Measurements from ENCODE around the gene PIK3CD.

Gene PIK3CD

DNA sequence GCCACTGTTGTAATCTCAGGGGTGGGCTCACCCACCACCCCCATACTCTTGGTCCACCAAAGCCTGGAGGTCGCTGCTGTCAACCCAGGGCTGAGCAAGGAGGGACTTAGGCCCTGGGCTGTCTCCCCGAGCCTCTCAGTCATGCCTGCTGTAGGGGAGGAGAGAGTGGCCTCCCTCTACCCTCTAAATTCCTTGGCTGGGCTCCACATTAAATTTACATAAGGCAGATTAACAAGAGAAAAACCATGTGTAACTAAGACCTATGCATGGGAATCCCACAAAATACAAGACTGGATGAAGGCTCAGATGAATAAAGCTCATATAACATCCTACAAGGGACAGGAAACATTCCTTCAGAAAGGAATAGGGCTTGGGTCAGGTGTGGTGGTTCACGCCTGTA lies 1.8 kb upstream of the PIK3CD start:
- H3K4me3 ChIP-seq (ENCODE audit: low read depth, low read length) = no peak overlapping the region
- DNase-seq (ENCODE audit: low read depth) = peak; percentile 8

DNA sequence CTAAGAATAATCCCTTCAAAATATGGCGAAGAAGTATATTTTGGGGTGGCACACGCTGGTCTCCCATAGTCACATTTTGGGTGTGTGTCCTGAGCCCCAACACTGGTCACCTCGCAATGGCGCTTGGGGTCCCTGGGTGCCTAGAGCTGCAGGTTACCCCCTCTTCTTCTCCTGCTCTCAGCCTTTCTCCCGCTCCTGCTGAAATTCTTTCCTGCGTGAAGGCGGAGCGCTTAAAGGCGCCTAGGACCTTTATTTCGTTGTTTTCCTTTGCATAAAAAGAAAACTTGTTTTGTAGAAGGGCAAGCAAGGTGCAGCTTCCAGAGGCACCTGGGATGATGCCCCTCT lies 339 bp upstream of the PIK3CD start:
- DNase-seq (ENCODE audit: low read depth) = no peak
- TF ChIP-seq, protein P1, sequence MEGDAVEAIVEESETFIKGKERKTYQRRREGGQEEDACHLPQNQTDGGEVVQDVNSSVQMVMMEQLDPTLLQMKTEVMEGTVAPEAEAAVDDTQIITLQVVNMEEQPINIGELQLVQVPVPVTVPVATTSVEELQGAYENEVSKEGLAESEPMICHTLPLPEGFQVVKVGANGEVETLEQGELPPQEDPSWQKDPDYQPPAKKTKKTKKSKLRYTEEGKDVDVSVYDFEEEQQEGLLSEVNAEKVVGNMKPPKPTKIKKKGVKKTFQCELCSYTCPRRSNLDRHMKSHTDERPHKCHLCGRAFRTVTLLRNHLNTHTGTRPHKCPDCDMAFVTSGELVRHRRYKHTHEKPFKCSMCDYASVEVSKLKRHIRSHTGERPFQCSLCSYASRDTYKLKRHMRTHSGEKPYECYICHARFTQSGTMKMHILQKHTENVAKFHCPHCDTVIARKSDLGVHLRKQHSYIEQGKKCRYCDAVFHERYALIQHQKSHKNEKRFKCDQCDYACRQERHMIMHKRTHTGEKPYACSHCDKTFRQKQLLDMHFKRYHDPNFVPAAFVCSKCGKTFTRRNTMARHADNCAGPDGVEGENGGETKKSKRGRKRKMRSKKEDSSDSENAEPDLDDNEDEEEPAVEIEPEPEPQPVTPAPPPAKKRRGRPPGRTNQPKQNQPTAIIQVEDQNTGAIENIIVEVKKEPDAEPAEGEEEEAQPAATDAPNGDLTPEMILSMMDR (IDR thresholded peaks at IDR 0.05; ENCODE audit: control insufficient read depth, extremely low read depth, insufficient read depth) = no peak
- no peak overlapping the region for H3K4me3 ChIP-seq (ENCODE audit: low read depth, low read length)

More for the DNA sequence above, 1.8 kb upstream of the PIK3CD start:
- TF ChIP-seq, protein P1 (IDR thresholded peaks at IDR 0.05; ENCODE audit: control insufficient read depth, extremely low read depth, insufficient read depth) = no peak

DNA sequence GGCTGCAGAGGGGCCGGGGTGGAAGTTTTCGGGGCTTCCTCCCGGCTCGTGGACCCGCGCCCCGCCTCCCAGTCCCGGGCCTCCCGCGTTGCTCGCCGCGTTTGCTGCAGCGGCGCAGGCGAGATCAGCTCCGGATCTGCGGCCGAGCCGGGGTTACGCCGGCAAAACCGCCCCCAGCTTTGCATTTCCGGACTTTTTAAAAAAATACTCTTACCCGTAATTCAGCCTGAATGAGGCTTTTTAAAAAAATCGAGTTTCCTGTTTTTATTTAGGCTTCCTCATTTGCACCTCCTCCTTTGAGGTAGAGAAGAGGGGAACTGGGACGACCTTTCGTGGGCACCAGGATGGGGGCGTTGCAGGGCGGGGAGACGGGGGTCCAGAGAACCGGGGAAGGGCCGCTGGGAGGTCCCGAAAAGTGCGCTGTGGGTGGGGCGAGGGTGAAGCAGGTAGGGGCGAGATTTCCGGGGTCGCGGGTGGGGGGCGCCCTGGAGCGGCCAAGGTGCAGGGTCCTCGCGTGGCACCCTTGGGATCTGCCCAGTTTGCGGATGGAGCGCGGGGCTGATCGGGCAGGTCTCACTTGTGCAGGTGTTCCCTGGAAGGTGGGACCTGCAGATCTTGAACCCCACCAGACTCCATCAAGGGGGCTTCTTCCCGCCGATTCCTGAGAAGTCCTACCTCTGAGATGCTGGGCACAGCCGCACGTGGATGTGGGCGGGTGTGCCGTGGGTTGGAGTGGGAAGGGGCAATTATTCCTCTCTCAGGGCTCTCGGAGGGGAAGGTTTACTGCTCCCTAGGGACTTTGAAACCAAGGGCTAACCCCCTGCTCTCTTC lies 1.1 kb downstream of the PIK3CD start:
- DNase-seq (ENCODE audit: low read depth) = no peak
- TF ChIP-seq, protein P1 (IDR thresholded peaks at IDR 0.05; ENCODE audit: control insufficient read depth, extremely low read depth, insufficient read depth) = no peak
- no peak overlapping the region for H3K4me3 ChIP-seq (ENCODE audit: low read depth, low read length)

DNA sequence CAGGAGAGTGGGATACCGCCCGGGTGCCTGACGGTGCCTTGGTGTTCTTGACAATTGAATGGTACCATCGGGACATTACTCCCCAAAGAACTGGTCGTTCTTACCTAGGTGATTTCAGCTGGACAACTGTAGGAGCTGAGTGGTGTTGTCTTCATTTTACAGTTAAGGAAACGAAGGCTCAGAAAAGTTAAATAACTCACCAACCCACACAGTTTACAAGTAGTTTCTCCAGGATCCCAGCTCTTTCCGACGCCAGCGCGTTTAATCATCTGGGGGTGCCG lies 1.6 kb downstream of the PIK3CD start:
- DNase-seq (ENCODE audit: low read depth) = no peak
- TF ChIP-seq, protein P1 (IDR thresholded peaks at IDR 0.05; ENCODE audit: control insufficient read depth, extremely low read depth, insufficient read depth) = no peak
- no peak overlapping the region for H3K4me3 ChIP-seq (ENCODE audit: low read depth, low read length)

DNA sequence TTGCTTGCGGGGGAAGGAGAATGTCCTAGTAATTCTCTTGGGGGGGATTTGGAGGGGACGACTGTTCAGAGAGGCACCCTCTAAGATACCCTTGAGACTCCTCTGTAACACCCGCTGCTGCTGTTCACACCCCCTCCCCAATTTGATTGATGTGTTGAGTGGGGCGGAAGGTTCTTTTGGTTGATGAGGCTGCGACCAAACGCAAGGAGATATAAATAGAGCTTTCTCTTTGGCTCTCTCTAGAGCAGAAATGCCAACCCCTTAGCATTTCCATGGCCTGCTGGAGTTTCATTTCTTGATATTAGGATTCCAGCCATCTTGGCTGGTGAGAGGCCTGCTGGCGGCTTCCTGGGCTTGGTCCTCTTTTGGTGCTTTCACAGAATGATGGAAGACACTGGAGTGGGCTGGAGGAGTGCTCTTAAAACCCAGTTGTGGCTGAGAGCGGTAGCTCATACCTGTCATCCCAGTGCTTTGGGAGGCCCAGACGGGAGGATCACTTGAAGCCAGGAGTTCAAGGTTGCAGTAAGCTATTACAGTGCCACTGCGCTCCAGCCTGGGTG lies 2.0 kb downstream of the PIK3CD start:
- no peak for DNase-seq (ENCODE audit: low read depth)
- no peak overlapping the region for H3K4me3 ChIP-seq (ENCODE audit: low read depth, low read length)
- TF ChIP-seq, protein P1 (IDR thresholded peaks at IDR 0.05; ENCODE audit: control insufficient read depth, extremely low read depth, insufficient read depth) = no peak

DNA sequence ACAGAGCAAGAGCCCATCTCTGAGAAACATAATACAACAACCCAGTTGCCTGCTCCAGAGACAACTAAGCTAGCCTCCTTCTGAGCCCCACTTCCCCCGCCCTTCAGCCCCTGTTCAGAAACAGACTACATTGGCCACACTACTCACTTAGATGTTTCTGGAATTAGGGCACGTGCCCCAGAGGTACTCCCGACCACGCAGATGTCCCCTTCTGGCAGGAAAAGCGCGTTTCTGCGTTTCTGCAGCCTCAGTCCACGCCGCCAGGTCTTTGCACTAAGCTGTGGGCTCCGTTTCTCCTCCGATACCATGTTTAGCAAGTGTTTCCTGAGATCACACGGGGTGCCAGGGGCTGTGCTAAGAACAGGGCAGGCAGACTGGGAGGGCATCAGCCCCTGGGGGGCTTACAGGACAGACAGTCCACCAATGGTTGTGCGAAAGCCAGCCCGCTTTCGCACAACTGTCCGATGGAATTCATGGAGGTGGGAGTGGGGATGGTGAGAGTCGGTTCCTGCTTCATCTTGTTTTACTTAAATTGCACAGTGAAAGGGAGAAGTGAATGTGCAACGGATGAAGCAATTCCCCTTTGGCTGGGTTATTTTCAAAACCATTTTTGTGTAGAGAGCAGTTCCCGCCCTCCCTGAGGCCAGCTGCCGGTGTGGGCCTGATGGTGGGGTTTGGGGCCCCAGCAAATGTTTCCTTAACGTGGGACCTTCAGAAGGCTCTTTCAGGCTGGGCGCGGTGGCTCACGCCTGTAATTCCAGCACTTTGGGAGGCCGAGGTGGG lies 2.7 kb downstream of the PIK3CD start:
- no peak overlapping the region for H3K4me3 ChIP-seq (ENCODE audit: low read depth, low read length)

More for the DNA sequence above, 2.7 kb downstream of the PIK3CD start:
- no peak for DNase-seq (ENCODE audit: low read depth)
- TF ChIP-seq, protein P1 (IDR thresholded peaks at IDR 0.05; ENCODE audit: control insufficient read depth, extremely low read depth, insufficient read depth) = no peak

Measured in LNCaP clone FGC (cell line).